Stomach (tissue), 4 donors: ENCODE results near the gene SLC6A17.

Source experiments
- CTCF ChIP-seq, 7 experiments: fragments of 450-650 bp in 4 of 7; fragments of 200-600 bp in 3 of 7; sonication (generic) in 3 of 7; IDR thresholded peaks; one replicate each; pipeline ENCODE4 v1.5.1; 2016 to 2019; ENCODE audit warnings: antibody characterized with exemption in 7 of 7, control low read depth in 2 of 7, mild to moderate bottlenecking in 1 of 7
- POLR2A ChIP-seq, 4 donors: fragments of 450-650 bp; IDR thresholded peaks; one replicate each; pipeline ENCODE4 v1.6.1; 2016; ENCODE audit warnings: antibody characterized with exemption in 4 of 4, control low read depth in 2 of 4, mild to moderate bottlenecking in 1 of 4, moderate library complexity in 1 of 4
- POLR2AphosphoS5 ChIP-seq, 3 donors: sonication (generic); formaldehyde crosslinking; IDR thresholded peaks; one replicate each; pipeline ENCODE4 v1.6.1; 2016; ENCODE audit warnings: antibody characterized with exemption in 3 of 3

GRCh38 chr1:110161165-110161564 lies 10.9 kb downstream of the SLC6A17 start:
- no peak for TF ChIP-seq POLR2A (IDR thresholded peaks at IDR 0.05)
- no peak for TF ChIP-seq CTCF (IDR thresholded peaks at IDR 0.05)
- no peak for TF ChIP-seq POLR2AphosphoS5 (IDR thresholded peaks at IDR 0.05)
